Breast epithelium (tissue), 4 donors: ENCODE measurements around the gene NDUFAF2. TPM values are rescaled to one million over a fixed set of nuclear protein-coding genes. Genes with fewer than 3 reads are reported as not detected.

Experiments
- DNase-seq, 2 donors: peaks; one replicate each; pipeline ENCODE4 v3.0.0-alpha.2; 2019; ENCODE audit warnings: low spot score in 2 of 2
- H3K27ac ChIP-seq, 2 donors: fragments of 200-600 bp; sonication (generic) in 1 of 2; one replicate each; pipeline ENCODE4 v1.5.1; 2016 to 2019; ENCODE audit warnings: mild to moderate bottlenecking in 1 of 2
- H3K27me3 ChIP-seq, 2 donors: fragments of 200-600 bp; sonication (generic) in 1 of 2; one replicate each; pipeline versions ENCODE4 v1.5.1 to v1.6.0; 2017 to 2019; ENCODE audit warnings: control low read depth in 1 of 2, mild to moderate bottlenecking in 1 of 2
- H3K36me3 ChIP-seq: fragments of 200-600 bp; one replicate; pipeline ENCODE4 v1.5.1; 2019
- H3K4me1 ChIP-seq, 2 donors: fragments of 200-600 bp; sonication (generic); one replicate each; pipeline ENCODE4 v1.5.1; 2016 to 2019; ENCODE audit warnings: control low read depth in 1 of 2
- H3K4me3 ChIP-seq, 3 donors: fragments of 200-600 bp; sonication (generic); 1 replicate in 2 of 3; 2 replicates in 1 of 3; pipeline ENCODE4 v1.5.1; 2016 to 2019; ENCODE audit warnings: mild to moderate bottlenecking in 3 of 3, moderate library complexity in 2 of 3
- H3K9me3 ChIP-seq, 2 donors: fragments of 200-600 bp; sonication (generic) in 1 of 2; one replicate each; pipeline ENCODE4 v1.5.1; 2016 to 2019; ENCODE audit warnings: control low read depth in 1 of 2
- POLR2A ChIP-seq: fragments of 450-650 bp; IDR thresholded peaks from one replicate; pipeline ENCODE4 v1.6.1; 2016; ENCODE audit warnings: antibody characterized with exemption, mild to moderate bottlenecking, moderate library complexity
- POLR2AphosphoS5 ChIP-seq, 3 donors: sonication (generic); formaldehyde crosslinking; IDR thresholded peaks; one replicate each; pipeline ENCODE4 v1.6.1; 2017; ENCODE audit warnings: antibody characterized with exemption in 3 of 3
- intact Hi-C: fragments of 100-400 bp; cut with DNase I; formaldehyde crosslinking; loops from one replicate; pipeline ENCODE4 v1.15.1; 2023; ENCODE audit warnings: low total_unique reads
- total RNA-seq, 3 donors: library from RNA; depleted of rRNA; stranded (reverse); fragments of >200 nt; gene quantifications; one replicate each; pipeline ENCODE4 v1.1.0, GENCODE V29; 2016
- TF ChIP-seq, protein P1 (sequence below), 3 donors: fragments of 450-650 bp; IDR thresholded peaks; one replicate each; pipeline ENCODE4 v1.5.1; 2016 to 2017; ENCODE audit warnings: antibody characterized with exemption in 3 of 3, mild to moderate bottlenecking in 3 of 3, moderate library complexity in 3 of 3

Gene NDUFAF2
- total RNA-seq, 3 donors from 2014 or later, result 14.9 to 22.6 (median 19.8) TPM

DNA sequence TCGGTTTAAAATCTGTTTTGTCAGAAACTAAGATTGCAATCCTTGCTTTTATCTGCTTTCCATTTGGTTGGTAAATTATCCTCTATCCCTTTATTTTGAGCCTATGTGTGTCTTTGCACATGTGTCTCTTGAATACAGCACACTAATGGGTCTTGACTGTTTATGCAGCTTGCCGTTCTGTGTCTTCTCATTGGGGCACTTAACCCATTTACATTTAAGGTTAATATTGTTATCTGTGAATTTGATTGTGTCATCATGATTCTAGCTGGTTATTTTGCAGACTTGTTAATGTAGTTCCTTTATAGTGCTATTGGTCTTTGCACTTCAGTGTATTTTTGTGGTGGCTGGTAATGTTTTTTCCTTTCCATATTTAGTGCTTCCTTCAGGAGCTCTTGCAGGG lies 253.6 kb downstream of the NDUFAF2 start:
- Histone ChIP-seq H3K27ac (no peak overlapping the region), H3K9me3 (no peaks in the 10 kb centered on the region), H3K4me3 (no peak overlapping the region), H3K4me1 (no peaks in the 10 kb centered on the region), H3K27me3 (no peaks in the 10 kb centered on the region), H3K36me3 (no peaks in the 10 kb centered on the region)
- TF ChIP-seq POLR2AphosphoS5 (IDR thresholded peaks at IDR 0.05), result no peak
- TF ChIP-seq, protein P1, sequence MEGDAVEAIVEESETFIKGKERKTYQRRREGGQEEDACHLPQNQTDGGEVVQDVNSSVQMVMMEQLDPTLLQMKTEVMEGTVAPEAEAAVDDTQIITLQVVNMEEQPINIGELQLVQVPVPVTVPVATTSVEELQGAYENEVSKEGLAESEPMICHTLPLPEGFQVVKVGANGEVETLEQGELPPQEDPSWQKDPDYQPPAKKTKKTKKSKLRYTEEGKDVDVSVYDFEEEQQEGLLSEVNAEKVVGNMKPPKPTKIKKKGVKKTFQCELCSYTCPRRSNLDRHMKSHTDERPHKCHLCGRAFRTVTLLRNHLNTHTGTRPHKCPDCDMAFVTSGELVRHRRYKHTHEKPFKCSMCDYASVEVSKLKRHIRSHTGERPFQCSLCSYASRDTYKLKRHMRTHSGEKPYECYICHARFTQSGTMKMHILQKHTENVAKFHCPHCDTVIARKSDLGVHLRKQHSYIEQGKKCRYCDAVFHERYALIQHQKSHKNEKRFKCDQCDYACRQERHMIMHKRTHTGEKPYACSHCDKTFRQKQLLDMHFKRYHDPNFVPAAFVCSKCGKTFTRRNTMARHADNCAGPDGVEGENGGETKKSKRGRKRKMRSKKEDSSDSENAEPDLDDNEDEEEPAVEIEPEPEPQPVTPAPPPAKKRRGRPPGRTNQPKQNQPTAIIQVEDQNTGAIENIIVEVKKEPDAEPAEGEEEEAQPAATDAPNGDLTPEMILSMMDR (IDR thresholded peaks at IDR 0.05), result no peak
- no peak for TF ChIP-seq POLR2A
- intact Hi-C loops, result no loop called here
- DNase-seq, result no peak

DNA sequence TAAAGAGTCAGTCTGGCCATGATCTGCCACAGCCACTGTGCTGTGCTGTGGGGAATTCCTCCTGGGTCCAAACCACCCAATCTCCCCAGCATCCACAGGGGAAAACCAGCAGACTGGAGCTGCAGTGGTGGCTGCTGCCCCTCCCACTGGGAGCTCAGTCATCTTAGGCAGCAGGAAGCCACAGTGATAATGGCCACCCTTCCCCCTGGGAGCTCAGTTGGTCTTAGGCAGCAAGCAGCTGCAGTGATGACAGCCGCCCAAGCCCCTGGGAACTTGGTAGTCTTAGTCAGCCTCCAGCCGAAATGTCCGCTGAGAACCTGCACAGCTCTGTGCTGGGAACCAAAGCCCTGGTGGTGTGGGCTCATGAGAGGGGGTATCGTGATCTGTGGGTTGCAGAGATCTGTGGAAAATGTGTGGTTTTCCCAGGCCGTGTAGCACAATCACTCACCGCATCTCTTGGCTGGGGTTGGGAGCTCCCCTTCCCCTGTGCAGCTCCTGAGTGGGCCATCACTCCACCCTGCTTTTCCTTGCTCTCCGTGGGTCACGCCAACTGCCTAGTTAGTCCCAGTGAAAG lies 255.7 kb downstream of the NDUFAF2 start:
- Histone ChIP-seq H3K4me1 (no peaks in the 10 kb centered on the region), H3K27me3 (no peaks in the 10 kb centered on the region), H3K36me3 (no peaks in the 10 kb centered on the region), H3K27ac (no peak overlapping the region), H3K4me3 (no peak overlapping the region), H3K9me3 (no peaks in the 10 kb centered on the region)
- no peak for TF ChIP-seq POLR2A
- TF ChIP-seq, protein P1 (IDR thresholded peaks at IDR 0.05), result no peak
- no peak for TF ChIP-seq POLR2AphosphoS5 (IDR thresholded peaks at IDR 0.05)
- DNase-seq, result no peak
- intact Hi-C loops, result no loop called here

DNA sequence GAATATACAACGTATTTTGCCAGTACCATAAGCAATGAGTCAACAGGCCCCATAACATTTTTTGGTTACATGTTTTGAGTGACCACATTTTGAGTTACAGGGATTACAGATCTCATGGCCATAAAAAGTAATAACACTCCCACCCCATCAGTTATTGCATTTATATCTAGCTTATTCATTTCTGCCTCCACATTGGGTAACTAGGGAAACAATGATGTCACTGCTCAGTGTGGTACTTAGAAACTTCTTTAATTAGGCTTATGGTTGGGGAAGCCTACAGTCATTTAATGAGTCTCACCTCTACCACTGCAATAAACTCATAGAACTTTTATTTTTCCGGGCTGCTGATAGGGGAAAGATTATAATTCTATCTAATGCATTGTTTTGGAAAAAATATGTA lies 257.2 kb downstream of the NDUFAF2 start:
- Histone ChIP-seq H3K4me1 (no peaks in the 10 kb centered on the region), H3K4me3 (no peak overlapping the region), H3K36me3 (no peaks in the 10 kb centered on the region), H3K27me3 (no peaks in the 10 kb centered on the region), H3K27ac (no peak overlapping the region), H3K9me3 (no peaks in the 10 kb centered on the region)
- no peak for DNase-seq
- TF ChIP-seq POLR2A (no peak), POLR2AphosphoS5 (IDR thresholded peaks at IDR 0.05) (no peak)
- TF ChIP-seq, protein P1 (IDR thresholded peaks at IDR 0.05), result no peak
- intact Hi-C loops, result no loop called here

Other genes with a start within 250 kb of the NDUFAF2 start
- 1 to 10 TPM in 1 of 3 donors, under 1 TPM in 2; under 0.01 to 1.1 (median 0.29) TPM for gene DEPDC1B, start 245.0 kb upstream of the NDUFAF2 start, total RNA-seq
- 1 to 10 TPM; 3.9 to 7.5 (median 6.1) TPM for gene ELOVL7, start 100.9 kb upstream of the NDUFAF2 start, total RNA-seq
- gene ERCC8, start 135 bp upstream of the NDUFAF2 start, total RNA-seq, result 10 to 100 TPM; 14.7 to 25.4 (median 17.3) TPM
- 10 to 100 TPM; 31.4 to 34.0 (median 31.8) TPM for gene SMIM15, start 217.3 kb downstream of the NDUFAF2 start, total RNA-seq